ENCODE measurements around the gene SARS1.
A peak's percentile ranks its signal among the peaks of the same experiment; 100 is the strongest.

The SARS1 gene

GRCh38 chr1:109229531-109230127, 15.9 kb downstream of the SARS1 start:
- DNase-seq: no peak

GRCh38 chr1:109231066-109231465, 17.3 kb downstream of the SARS1 start:
- no peak for DNase-seq

DNA sequence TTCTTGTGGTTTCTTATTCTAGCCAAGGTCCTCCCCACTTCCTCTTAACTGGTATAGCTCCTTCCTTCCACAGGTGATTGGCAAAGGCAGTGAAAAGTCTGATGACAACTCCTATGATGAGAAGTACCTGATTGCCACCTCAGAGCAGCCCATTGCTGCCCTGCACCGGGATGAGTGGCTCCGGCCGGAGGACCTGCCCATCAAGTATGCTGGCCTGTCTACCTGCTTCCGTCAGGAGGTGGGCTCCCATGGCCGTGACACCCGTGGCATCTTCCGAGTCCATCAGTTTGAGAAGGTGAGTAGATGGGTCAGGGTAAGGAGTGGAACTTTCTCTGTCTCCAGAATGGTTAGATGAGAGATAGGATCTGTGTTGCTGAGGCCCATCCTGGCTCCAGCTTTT, 21.4 kb downstream of the SARS1 start:
- DNase-seq: no peak

DNA sequence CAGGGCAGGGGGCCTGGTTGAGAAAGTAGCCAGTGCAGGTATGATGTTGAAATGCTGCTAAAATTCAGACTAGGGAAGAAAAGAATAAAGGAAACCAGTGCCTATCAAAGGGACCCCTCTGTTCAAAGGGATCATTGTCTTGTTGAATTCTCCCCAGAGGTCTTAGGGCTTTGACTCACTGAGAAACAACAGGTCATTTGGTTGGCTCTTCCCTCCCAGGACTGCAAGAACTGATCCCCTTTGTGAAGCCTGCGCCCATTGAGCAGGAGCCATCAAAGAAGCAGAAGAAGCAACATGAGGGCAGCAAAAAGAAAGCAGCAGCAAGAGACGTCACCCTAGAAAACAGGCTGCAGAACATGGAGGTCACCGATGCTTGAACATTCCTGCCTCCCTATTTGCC, 23.8 kb downstream of the SARS1 start:
- no peak for DNase-seq

- no peak for DNase-seq
Measured at GRCh38 chr1:109238382-109238781, 24.7 kb downstream of the SARS1 start.

DNA sequence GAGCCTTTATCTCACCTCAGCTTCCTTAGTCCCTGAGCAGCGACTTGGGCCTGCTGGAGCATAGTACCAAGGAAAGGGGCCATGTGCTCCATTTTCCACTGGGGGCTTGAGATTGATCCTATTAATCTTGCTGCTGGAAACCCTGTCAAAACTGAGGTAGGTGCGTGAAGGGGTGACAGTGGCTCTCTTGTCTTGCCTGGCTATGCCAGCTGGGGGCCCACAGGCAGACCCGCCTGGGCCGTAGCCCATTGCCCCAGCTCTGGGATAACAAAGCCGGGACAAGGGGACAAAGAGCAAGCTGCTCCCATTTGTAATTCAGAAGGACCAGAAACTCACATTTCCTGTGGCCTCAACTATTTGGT, 25.3 kb downstream of the SARS1 start:
- DNase-seq: no peak

GRCh38 chr1:109239409-109240068, 25.8 kb downstream of the SARS1 start:
- DNase-seq: peak in 1 of 2 donors; percentile 39

GRCh38 chr1:109240158-109241152, 26.7 kb downstream of the SARS1 start:
- peak in 1 of 2 donors; percentile 31 for DNase-seq

GRCh38 chr1:109241344-109241743, 27.6 kb downstream of the SARS1 start:
- no peak for DNase-seq

DNA sequence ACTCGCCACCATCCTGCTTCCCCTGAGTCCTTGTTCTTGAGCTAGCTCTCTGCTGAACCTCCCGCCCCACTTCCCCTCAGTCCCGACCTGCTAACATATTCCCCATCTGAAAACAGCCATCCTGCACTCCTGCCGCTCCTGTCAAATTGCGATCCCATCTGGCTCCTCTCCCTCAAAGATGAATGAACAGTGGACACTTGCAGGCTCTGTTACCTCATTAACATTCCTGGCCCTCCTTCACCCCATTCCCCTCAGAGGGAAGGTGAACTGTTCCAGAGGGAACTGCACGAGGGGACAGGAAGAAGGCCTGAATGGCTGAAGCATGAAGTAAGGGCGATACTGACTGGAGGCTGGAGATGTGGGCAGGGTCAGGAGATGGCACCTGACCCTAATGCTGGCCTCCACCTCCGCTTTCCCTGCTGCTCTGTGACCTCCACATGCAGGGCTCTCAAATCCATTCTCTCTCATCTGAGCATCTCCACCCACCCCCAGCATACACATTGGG, 28.2 kb downstream of the SARS1 start:
- no peak for DNase-seq

GRCh38 chr1:109242387-109242786, 28.7 kb downstream of the SARS1 start:
- DNase-seq: no peak

- DNase-seq: no peak
Measured at GRCh38 chr1:109243221-109243620, 29.5 kb downstream of the SARS1 start.

DNA sequence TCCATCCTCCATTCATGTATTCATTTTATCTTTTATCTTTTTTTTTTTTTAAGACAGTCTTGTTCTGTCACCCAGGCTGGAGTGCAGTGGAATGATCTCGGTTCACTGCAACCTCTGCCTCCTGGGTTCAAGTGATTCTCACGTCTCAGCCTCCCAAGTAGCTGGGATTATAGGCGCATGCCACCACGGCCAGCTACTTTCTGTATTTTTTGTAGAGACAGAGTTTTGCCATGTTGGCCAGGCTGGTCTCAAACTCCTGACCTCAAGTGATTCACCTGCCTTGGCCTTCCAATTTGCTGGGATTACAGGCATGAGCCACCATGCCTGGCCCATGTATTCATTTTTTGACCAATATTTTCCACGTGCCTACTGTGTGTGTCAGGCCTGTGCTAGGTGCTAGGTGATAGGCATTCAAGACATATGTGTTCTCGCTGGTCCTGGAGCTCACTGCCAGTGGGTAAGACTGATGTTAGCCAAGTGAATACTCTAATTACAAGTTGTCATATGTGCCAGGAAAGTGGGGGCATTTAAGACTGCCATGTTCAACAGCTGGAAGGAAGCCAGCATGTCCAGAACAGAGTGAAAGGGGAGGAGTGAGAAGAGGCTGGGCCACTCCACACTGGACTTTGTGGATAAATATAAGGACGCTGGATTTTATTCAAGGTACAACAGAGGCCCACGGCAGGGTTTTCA, 30.3 kb downstream of the SARS1 start:
- no peak for DNase-seq

DNA sequence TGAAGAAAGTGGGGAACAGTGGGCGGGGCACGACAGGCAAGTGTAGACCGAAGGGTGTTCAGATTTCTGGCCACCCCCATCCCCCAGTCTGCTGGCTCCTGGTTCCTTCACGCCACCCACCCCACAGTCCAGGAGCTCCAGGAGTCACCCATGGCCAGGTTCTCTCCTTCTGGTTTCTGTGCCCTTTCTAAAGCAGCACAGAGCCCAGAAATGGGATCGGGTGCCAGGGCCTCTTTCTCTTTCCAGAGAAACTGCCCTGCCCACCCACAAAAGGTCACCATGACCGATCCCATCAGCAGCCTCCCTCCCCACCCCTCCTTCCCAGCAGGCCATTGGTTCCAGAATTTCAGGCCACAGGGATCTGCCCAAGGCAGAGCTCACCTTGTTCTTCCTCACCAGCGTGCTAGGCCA, 32.4 kb downstream of the SARS1 start:
- DNase-seq: no peak

DNA sequence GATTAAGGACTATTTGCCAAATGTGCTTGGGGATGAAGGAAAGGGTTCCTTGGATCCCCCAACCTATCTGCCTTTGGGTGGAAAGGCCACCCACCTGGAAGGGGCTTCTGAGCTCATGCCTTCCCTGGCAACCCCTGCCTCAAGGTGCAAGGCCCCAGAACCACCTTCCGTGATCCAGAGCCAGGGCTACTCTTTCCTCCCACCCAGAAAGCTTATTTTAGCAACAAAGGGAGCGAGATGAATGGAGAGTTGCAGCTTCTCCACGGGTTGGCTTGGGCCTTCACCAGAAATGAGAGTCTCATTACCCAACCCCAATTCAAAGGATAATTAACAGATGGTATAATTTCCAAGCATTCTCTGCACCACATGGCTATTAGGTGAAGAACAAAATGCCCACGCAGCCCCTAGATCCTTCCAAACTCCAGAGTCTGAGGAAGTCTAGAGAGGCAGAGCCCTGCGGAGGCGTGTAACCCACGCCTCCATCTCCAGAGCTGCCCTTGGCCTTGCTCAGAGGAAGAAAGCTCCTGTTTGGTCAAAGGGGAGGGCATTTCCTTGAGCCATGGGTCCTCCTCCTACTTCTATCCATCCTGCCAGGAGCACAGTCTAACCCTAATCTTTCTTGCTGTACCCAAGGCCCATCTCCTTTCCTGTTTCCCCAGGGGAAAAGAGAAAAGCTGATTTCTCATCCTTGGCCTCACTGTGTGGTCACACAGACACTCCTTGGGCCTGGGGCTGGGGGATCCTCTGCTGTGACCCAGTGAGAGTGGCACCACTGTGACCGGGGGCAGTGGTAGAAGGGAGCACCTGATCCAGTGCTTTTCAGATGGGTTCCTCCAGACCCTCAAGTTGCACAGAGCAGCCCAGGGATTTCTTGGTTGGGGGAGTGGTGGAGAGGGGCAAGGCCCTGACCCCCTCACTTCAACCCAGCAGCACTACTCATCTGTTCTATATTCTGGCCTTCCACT, 34.0 kb downstream of the SARS1 start:
- no peak for DNase-seq

- no peak for DNase-seq
Measured at GRCh38 chr1:109248444-109248796, 34.7 kb downstream of the SARS1 start.

GRCh38 chr1:109248797-109249629, 35.3 kb downstream of the SARS1 start, which contains the start of gene CELSR2:
TSS of gene CELSR2 (plus strand) at chr1:109249539. CDS start at chr1:109250080, 541 bp downstream.
- peak; percentile 38 to 71 for DNase-seq

DNA sequence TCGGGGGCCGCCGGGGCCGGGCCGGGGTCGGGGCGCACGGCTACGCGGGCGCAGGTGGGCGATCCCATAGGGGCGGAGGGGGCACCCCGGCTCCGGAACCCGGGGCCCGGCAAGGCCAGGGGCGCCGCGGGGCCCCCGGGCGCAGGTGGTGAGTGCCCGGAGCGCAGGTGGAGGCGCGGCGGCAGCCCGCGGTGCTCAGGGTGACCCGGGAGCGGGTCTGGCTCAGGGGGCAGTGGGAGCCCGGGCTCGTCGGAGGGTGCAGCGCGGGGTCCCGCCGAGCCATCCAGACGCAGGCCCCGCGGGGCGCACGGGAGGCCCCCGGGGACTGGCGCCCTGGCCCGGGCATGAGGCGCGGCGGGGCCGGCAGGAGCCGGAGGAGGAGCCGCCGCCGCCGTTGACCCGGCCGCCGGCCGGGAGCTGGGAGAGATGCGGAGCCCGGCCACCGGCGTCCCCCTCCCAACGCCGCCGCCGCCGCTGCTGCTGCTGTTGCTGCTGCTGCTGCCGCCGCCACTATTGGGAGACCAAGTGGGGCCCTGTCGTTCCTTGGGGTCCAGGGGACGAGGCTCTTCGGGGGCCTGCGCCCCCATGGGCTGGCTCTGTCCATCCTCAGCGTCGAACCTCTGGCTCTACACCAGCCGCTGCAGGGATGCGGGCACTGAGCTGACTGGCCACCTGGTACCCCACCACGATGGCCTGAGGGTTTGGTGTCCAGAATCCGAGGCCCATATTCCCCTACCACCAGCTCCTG, 36.1 kb downstream of the SARS1 start:
- DNase-seq: no peak

DNA sequence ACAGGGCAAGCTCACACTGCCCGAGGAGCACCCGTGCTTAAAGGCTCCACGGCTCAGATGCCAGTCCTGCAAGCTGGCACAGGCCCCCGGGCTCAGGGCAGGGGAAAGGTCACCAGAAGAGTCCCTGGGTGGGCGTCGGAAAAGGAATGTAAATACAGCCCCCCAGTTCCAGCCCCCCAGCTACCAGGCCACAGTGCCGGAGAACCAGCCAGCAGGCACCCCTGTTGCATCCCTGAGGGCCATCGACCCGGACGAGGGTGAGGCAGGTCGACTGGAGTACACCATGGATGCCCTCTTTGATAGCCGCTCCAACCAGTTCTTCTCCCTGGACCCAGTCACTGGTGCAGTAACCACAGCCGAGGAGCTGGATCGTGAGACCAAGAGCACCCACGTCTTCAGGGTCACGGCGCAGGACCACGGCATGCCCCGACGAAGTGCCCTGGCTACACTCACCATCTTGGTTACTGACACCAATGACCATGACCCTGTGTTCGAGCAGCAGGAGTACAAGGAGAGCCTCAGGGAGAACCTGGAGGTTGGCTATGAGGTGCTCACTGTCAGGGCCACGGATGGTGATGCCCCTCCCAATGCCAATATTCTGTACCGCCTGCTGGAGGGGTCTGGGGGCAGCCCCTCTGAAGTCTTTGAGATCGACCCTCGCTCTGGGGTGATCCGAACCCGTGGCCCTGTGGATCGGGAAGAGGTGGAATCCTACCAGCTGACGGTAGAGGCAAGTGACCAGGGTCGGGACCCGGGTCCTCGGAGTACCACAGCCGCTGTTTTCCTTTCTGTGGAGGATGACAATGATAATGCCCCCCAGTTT, 36.9 kb downstream of the SARS1 start:
- DNase-seq: no peak

Measured in CD4-positive, alpha-beta T cell treated with Interferon alpha-2 for 1 hour (primary cell).